ENCODE data around the gene RABGGTA.

- no peak for TF ChIP-seq POLR2A (IDR thresholded peaks at IDR 0.05)
- no peak for TF ChIP-seq CTCF (IDR thresholded peaks at IDR 0.05)
Measured at GRCh38 chr14:24286996-24287395, 15.6 kb upstream of the RABGGTA start.

Measured in breast epithelium (tissue), 3 donors.